Measurements from ENCODE around the gene AMPD2. TPM values are rescaled to one million over a fixed set of nuclear protein-coding genes. Genes with fewer than 3 reads are reported as not detected.

The AMPD2 gene
- total RNA-seq, 4 donors from 2014 or later = 23.7 to 38.8 (median 33.2) TPM

DNA sequence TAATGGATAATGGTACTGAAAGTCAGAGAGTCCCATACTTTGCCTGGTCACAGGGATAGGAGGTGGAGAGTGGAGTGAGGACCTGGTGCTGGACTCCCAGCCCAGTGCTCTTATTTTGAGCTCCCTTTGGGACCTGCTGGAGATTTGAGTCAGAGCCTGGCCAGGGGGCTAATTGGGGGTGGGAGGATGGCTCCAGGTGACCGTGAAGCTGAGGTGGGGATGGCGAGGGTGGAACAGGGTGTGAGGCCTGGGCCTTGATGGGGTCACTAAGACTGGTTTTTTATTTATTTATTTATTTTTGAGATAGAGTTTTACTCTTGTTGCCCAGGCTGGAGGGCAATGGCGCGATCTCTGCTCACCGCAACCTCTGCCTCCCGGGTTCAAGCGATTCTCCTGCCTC, 17.8 kb downstream of the AMPD2 start:
- Histone ChIP-seq H3K27ac (replicated peaks in 1 of 4) (no peak overlapping the region), H3K4me1 (peaks cover 9 to 29% (median 22%) of the 10 kb centered on the region in 4 donors), H3K36me3 (no peaks in the 10 kb centered on the region), H3K9me3 (no peaks in the 10 kb centered on the region), H3K27me3 (no peaks in the 10 kb centered on the region), H3K4me3 (no peak overlapping the region)
- peak; percentile 60 for DNase-seq (ENCODE audit: extremely low spot score)
- 95% methylated on average over 5 of the region's 7 CpGs for WGBS
- TF ChIP-seq CTCF (IDR thresholded peaks at IDR 0.05) (no peak), POLR2A (IDR thresholded peaks at IDR 0.05; ENCODE audit: low read depth) (no peak), EP300 (IDR thresholded peaks at IDR 0.05) (no peak), POLR2AphosphoS5 (IDR thresholded peaks at IDR 0.05) (no peak)
- intact Hi-C loops (cut with DNase I) = no loop called here

DNA sequence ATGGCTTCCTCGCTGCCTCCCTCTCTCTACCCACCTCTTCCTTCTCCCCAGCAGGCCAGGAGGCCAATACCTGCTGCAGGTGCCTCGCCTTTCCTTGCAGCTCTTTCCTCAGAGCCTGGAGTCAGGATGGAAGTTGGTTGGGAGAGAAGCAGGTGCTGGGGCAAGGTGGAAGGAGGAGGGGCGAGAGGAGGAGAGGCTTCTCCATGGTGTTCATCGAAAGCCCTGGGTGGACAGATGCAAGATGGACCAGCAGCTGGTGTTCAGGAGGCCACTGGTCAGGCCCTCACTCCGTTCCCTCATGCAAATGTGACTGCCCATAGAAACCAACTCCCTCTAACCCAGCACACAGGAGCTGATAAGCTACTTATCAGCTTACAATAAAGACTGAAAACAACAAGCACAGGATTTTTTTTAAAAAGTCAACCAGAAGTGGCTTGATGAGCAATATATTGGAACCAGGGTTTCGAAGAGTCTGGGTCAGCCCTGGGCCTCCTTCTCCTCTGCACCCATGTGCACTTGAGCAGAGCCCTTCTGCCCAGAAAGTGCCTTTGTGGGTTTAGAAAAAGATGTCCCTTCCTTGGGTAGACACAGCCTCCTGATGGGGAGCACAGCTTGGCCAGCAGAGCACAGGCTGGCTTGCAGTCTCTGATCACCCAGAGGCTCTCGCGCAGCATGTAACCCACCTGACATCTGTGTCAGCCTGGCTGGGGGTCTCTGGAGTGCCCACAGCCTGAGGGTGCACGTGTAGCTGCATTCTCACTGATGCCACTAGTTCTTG, 19.6 kb downstream of the AMPD2 start:
- peak; percentile 86 for DNase-seq (ENCODE audit: extremely low spot score)
- Histone ChIP-seq H3K9me3 (no peaks in the 10 kb centered on the region), H3K4me1 (peaks cover 16 to 29% (median 25%) of the 10 kb centered on the region in 4 donors), H3K27ac (replicated peaks in 1 of 4) (no peak overlapping the region), H3K4me3 (no peak overlapping the region), H3K27me3 (no peaks in the 10 kb centered on the region), H3K36me3 (no peaks in the 10 kb centered on the region)
- WGBS = 94% methylated on average over 3 of the region's 9 CpGs
- TF ChIP-seq POLR2AphosphoS5 (IDR thresholded peaks at IDR 0.05) = no peak
- TF ChIP-seq POLR2A (IDR thresholded peaks at IDR 0.05; ENCODE audit: low read depth) = no peak
- TF ChIP-seq CTCF (IDR thresholded peaks at IDR 0.05) = no peak
- no peak for TF ChIP-seq EP300 (IDR thresholded peaks at IDR 0.05)
- intact Hi-C loops (cut with DNase I) = no loop called here

DNA sequence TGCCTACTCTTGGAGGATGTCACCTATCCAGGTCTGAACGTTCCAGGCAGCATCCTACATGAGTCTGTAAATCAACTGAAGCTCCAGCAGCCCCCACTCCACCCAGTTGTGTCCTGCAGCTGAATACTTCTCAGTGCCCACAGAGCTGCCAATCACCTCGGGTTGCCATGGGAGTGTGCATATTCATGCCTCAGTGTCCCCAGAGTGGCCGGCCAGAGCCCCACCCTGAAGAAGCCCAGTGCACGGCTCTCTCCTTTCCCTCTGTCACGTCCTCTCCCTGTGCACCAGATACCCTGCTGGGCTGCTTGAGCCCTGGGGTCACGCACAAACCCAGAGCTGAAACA, 20.2 kb downstream of the AMPD2 start:
- Histone ChIP-seq H3K27ac (replicated peaks in 1 of 4) (no peak overlapping the region), H3K27me3 (no peaks in the 10 kb centered on the region), H3K4me1 (peaks cover 16 to 29% (median 25%) of the 10 kb centered on the region in 4 donors), H3K9me3 (no peaks in the 10 kb centered on the region), H3K36me3 (no peaks in the 10 kb centered on the region), H3K4me3 (no peak overlapping the region)
- 51% methylated on average over 6 of the region's 6 CpGs for WGBS
- TF ChIP-seq POLR2AphosphoS5 (IDR thresholded peaks at IDR 0.05) (no peak), EP300 (IDR thresholded peaks at IDR 0.05) (no peak)
- intact Hi-C loops (cut with DNase I) = loop anchor here (5.0 kb wide), 3 partner anchors 47 to 342 kb away; partner anchors contain the start of genes AHCYL1 and GSTM1
- peak; percentile 64 for DNase-seq (ENCODE audit: extremely low spot score)

DNA sequence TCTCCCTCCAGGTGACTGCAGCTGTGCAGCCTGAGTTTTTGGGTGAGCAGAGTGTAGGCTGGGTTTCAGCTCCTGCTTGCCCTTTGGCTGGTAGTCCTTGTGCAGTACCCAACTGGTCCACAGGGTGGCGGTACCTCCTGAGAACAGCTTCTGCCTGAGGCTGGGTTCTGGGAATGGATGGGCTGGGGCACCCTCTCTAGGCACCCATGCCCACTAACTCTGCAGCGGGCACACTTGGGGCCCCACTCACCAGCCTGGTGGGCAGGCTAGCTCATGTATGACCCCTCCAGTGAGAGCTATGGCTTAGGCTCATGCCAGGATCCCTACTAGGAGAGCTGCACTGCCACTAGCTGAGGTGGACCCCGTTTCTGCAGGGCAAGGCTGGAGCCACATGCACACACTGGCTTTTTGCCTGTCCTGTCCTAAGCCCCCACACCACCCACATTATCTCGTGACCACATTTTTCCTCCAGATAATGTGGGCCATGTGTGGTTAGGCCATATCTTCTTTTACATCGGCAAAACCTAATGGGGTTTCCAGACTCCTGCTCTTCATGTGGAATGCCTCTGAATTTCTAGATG, 20.7 kb downstream of the AMPD2 start:
- intact Hi-C loops (cut with DNase I) = loop anchor here (5.0 kb wide), 3 partner anchors 47 to 342 kb away; partner anchors contain the start of genes AHCYL1 and GSTM1
- TF ChIP-seq EP300 (IDR thresholded peaks at IDR 0.05) (no peak), POLR2A (IDR thresholded peaks at IDR 0.05; ENCODE audit: low read depth) (no peak), POLR2AphosphoS5 (IDR thresholded peaks at IDR 0.05) (peak in 1 of 2 donors; percentile 33), CTCF (IDR thresholded peaks at IDR 0.05) (peak; percentile 89 to 100 (median 92))
- Histone ChIP-seq H3K27me3 (no peaks in the 10 kb centered on the region), H3K27ac (replicated peaks in 1 of 4) (no peak overlapping the region), H3K36me3 (no peaks in the 10 kb centered on the region), H3K9me3 (no peaks in the 10 kb centered on the region), H3K4me3 (no peak overlapping the region), H3K4me1 (peaks cover 16 to 29% (median 24%) of the 10 kb centered on the region in 4 donors)
- 52% methylated on average over 4 of the region's 5 CpGs for WGBS
- peak; percentile 97 for DNase-seq (ENCODE audit: extremely low spot score)

DNA sequence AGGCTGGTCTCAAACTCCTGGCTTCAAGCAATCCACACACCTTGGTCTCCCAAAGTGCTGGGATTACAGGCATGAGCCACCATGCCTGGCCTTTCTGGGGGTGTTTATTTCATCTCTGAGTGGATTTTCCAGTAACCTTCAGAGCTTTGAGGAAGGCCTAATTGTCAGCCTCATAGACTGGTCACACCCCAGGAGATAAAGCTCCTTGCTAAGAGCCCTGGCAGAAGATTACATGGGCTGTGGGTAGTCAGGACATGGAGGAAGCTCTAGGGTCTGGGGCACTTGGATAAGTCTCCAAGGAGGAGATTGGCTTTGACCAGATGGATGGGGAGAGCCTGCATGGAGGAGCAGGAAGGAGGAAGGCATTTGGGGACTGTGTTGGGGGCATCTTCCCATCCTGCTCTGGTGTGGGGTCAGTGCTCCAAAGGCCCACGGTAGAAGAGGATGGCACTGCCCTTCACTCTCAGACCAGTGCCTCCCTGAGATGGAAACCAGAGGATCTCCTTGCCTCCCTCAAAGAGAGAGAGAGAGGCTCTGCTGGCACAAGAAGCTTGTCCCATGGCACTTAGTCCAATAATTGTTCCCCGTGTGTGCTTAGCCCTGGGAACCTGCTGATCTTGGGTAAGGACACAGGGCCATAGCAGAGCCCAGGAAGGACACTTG, 21.6 kb downstream of the AMPD2 start:
- no peaks in the 10 kb centered on the region for H3K36me3 ChIP-seq
- WGBS = 86% methylated on average over 2 of the region's 2 CpGs

More for the DNA sequence above, 21.6 kb downstream of the AMPD2 start:
- Histone ChIP-seq H3K4me1 (peaks cover 11 to 24% (median 16%) of the 10 kb centered on the region in 4 donors), H3K27me3 (no peaks in the 10 kb centered on the region), H3K4me3 (no peak overlapping the region), H3K9me3 (no peaks in the 10 kb centered on the region), H3K27ac (replicated peaks in 1 of 4) (no peak overlapping the region)
- TF ChIP-seq EP300 (IDR thresholded peaks at IDR 0.05) (no peak), POLR2A (IDR thresholded peaks at IDR 0.05; ENCODE audit: low read depth) (no peak), CTCF (IDR thresholded peaks at IDR 0.05) (no peak), POLR2AphosphoS5 (IDR thresholded peaks at IDR 0.05) (no peak)
- peak; percentile 74 for DNase-seq (ENCODE audit: extremely low spot score)
- intact Hi-C loops (cut with DNase I) = loop anchor here (5.0 kb wide), 3 partner anchors 46 to 341 kb away; partner anchors contain the start of genes AHCYL1 and GSTM1
